Left hindlimb (tissue), 1 donor: ENCODE results near the gene CBX5.
"Not testable (repeated sequence)": the region's sequence is repeated elsewhere in the genome, so short reads cannot be mapped to it uniquely, and the experiment has no call there.

ENCODE experiments used
- DNase-seq: peaks from one replicate; pipeline ENCODE4 v3.0.0-alpha.2; 2018

The CBX5 gene

GRCh38 chr12:54196396-54196795 lies 83.5 kb downstream of the CBX5 start:
- no peak for DNase-seq

- peak; percentile 87 for DNase-seq
Measured at GRCh38 chr12:54195737-54196347, 84.1 kb downstream of the CBX5 start.

- DNase-seq, result no peak
Measured at GRCh38 chr12:54195080-54195736, 84.7 kb downstream of the CBX5 start.

GRCh38 chr12:54194611-54195010 lies 85.3 kb downstream of the CBX5 start:
- DNase-seq, result not testable (repeated sequence)

- no peak for DNase-seq
Measured at GRCh38 chr12:54193434-54193833, 86.5 kb downstream of the CBX5 start.

GRCh38 chr12:54191550-54192022 lies 88.3 kb downstream of the CBX5 start:
- DNase-seq, result peak; percentile 87

GRCh38 chr12:54191126-54191525 lies 88.8 kb downstream of the CBX5 start:
- DNase-seq, result no peak

GRCh38 chr12:54189198-54189539 lies 90.8 kb downstream of the CBX5 start:
- DNase-seq, result no peak

- DNase-seq, result no peak
Measured at GRCh38 chr12:54187075-54187474, 92.8 kb downstream of the CBX5 start.

- DNase-seq, result no peak
Measured at GRCh38 chr12:54185919-54186318, 94.0 kb downstream of the CBX5 start.

- not testable (repeated sequence) for DNase-seq
Measured at GRCh38 chr12:54185297-54185696, 94.6 kb downstream of the CBX5 start.

GRCh38 chr12:54184024-54184805 lies 95.7 kb downstream of the CBX5 start:
- DNase-seq, result no peak

- no peak for DNase-seq
Measured at GRCh38 chr12:54182981-54183380, 96.9 kb downstream of the CBX5 start.

GRCh38 chr12:54182086-54182485 lies 97.8 kb downstream of the CBX5 start:
- no peak for DNase-seq
